Measurements from ENCODE around the gene TMSB15A. TPM values are rescaled to one million over a fixed set of nuclear protein-coding genes. Genes with fewer than 3 reads are reported as not detected.

Gene TMSB15A
- total RNA-seq, 1 donor from 2014 or later: not detected

Other genes starting within 250 kb of the TMSB15A start
- gene NXF2B, start 76.7 kb downstream of the TMSB15A start, total RNA-seq: not detected in 2 replicates
- gene TCP11X2, start 44.9 kb downstream of the TMSB15A start, total RNA-seq: not detected in 2 replicates
- gene ARMCX5, start 82.8 kb upstream of the TMSB15A start, total RNA-seq: 12.0 and 12.4 TPM in 2 replicates
- gene GPRASP1, start 134.7 kb upstream of the TMSB15A start, total RNA-seq: 4.6 and 5.9 TPM in 2 replicates
- gene GPRASP2, start 195.7 kb upstream of the TMSB15A start, total RNA-seq: 0.16 and 0.34 TPM in 2 replicates
- gene GPRASP3, start 204.0 kb upstream of the TMSB15A start, total RNA-seq: 1.3 TPM in 2 replicates

Measured in activated B cell treated with CpG ODN at 0.5 μM for 24 hours (primary cell).